Measurements from ENCODE around the gene XYLT1. TPM values are rescaled to one million over a fixed set of nuclear protein-coding genes. Genes with fewer than 3 reads are reported as not detected.
"Not testable (repeated sequence)": the region's sequence is repeated elsewhere in the genome, so short reads cannot be mapped to it uniquely, and the experiment has no call there.

XYLT1 gene
- total RNA-seq, 1 donor from 2014 or later: 1.4 TPM

GRCh38 chr16:17340804-17341203 is 130.0 kb downstream of the XYLT1 start:
- no peak for DNase-seq (ENCODE audit: low read depth)

- peak; percentile 85 for DNase-seq (ENCODE audit: low read depth)
Measured at GRCh38 chr16:17339764-17340541, 130.8 kb downstream of the XYLT1 start.

- DNase-seq (ENCODE audit: low read depth): no peak
Measured at GRCh38 chr16:17338244-17338643, 132.5 kb downstream of the XYLT1 start.

- no peak for DNase-seq (ENCODE audit: low read depth)
Measured at GRCh38 chr16:17336530-17336900, 134.2 kb downstream of the XYLT1 start.

- DNase-seq (ENCODE audit: low read depth): peak; percentile 40
Measured at GRCh38 chr16:17335826-17336529, 134.8 kb downstream of the XYLT1 start.

- DNase-seq (ENCODE audit: low read depth): not testable (repeated sequence)
Measured at GRCh38 chr16:17335406-17335805, 135.4 kb downstream of the XYLT1 start.

GRCh38 chr16:17334096-17334495 is 136.7 kb downstream of the XYLT1 start:
- DNase-seq (ENCODE audit: low read depth): no peak

GRCh38 chr16:17333229-17333628 is 137.5 kb downstream of the XYLT1 start:
- no peak for DNase-seq (ENCODE audit: low read depth)

- DNase-seq (ENCODE audit: low read depth): no peak
Measured at GRCh38 chr16:17331991-17332390, 138.8 kb downstream of the XYLT1 start.

GRCh38 chr16:17331071-17331607 is 139.6 kb downstream of the XYLT1 start:
- no peak for DNase-seq (ENCODE audit: low read depth)

GRCh38 chr16:17330044-17330443 is 140.7 kb downstream of the XYLT1 start:
- no peak for DNase-seq (ENCODE audit: low read depth)

- no peak for DNase-seq (ENCODE audit: low read depth)
Measured at GRCh38 chr16:17329391-17329790, 141.4 kb downstream of the XYLT1 start.

GRCh38 chr16:17328932-17329331 is 141.8 kb downstream of the XYLT1 start:
- peak; percentile 65 for DNase-seq (ENCODE audit: low read depth)

GRCh38 chr16:17327664-17328335 is 143.0 kb downstream of the XYLT1 start:
- DNase-seq (ENCODE audit: low read depth): peak; percentile 73

- no peak for DNase-seq (ENCODE audit: low read depth)
Measured at GRCh38 chr16:17325476-17326143, 145.2 kb downstream of the XYLT1 start.

- DNase-seq (ENCODE audit: low read depth): no peak
Measured at GRCh38 chr16:17324451-17324850, 146.3 kb downstream of the XYLT1 start.

GRCh38 chr16:17323171-17323570 is 147.6 kb downstream of the XYLT1 start:
- DNase-seq (ENCODE audit: low read depth): no peak

GRCh38 chr16:17321824-17322223 is 148.9 kb downstream of the XYLT1 start:
- DNase-seq (ENCODE audit: low read depth): no peak

GRCh38 chr16:17320009-17320408 is 150.8 kb downstream of the XYLT1 start:
- DNase-seq (ENCODE audit: low read depth): no peak

- no peak for DNase-seq (ENCODE audit: low read depth)
Measured at GRCh38 chr16:17318238-17318637, 152.5 kb downstream of the XYLT1 start.

GRCh38 chr16:17316005-17316404 is 154.8 kb downstream of the XYLT1 start:
- no peak for DNase-seq (ENCODE audit: low read depth)

Measured in myocyte (in vitro differentiated cells).